Ammon's horn (tissue), 1 donor: ENCODE results near the gene TUBB3.
A peak's percentile ranks its signal among the peaks of the same experiment; 100 is the strongest.
"Not testable (repeated sequence)": the region's sequence is repeated elsewhere in the genome, so short reads cannot be mapped to it uniquely, and the experiment has no call there.

Source experiments
- DNase-seq: peaks from one replicate; pipeline ENCODE4 v3.0.0-alpha.2; 2016; ENCODE audit warnings: low spot score

TUBB3 gene

DNA sequence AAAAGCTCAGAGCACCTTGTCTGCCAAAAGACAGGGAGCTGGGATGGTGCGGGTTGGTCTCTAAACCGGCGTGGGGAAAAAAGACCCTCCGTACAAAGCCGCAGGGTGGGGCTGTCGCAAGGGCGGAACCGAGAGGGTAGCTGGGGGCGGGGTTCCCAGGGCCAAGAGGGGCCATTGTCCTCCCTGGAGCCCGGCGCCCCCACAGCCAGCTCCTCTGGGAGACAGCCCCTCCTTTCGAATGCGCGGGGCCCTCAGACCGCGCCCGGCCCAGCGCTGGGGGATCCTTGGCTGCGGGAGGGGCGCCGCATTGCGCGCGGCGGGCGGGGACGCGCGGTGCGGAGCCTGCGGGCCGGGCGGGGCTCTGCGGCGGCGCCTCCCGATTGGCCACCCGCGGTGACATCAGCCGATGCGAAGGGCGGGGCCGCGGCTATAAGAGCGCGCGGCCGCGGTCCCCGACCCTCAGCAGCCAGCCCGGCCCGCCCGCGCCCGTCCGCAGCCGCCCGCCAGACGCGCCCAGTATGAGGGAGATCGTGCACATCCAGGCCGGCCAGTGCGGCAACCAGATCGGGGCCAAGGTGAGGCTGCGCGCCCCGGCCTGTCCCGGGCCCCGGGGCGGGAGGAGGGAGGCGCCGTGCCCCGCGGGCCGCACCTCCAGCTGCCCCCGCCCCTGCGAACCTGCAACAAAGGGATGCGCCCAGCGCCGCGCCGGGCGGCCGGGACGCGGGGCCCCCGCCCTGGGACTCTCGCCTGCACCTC, at the start of gene TUBB3:
TSS of gene TUBB3 (plus strand) at position 459 of the 756 bp plus-strand sequence. CDS start at position 519, 60 bp downstream.
- DNase-seq: peak; percentile 83

DNA sequence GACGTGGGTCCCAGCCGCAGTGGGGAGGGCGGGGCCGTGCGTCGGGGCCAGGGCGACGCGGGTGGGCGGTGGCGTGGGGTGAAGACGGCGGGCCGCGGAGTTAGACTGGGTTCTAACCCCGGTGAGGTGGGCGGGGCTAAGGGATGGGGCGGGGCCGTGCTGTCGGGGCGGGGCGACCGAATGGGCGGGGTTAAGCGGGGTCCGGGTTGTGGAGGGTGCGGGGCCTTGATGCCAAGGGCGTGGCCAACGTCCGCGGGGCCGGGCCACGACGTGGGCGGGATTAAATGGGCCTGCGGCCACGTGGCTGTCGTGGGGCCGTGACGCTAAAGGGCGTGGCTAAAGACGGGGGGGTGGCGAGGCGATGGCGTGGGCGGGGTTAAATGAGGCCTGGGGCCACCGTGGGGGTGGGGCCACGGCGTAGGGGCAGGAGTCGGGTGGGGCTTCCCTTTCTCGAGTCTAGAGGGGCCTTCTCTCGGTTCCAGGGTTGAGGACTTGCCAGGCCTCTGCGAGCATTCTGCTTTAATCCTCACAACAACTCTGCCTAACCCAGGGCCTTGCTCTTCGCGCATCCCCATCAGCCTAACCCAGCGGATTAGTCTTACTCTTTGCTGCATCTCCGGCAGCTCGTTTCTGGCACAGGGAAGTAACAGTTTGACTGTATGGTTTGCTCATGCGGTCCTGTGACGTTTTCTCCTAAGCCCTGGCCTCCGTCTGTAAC, 49.0 kb upstream of the TUBB3 start:
- peak; percentile 97 for DNase-seq

DNA sequence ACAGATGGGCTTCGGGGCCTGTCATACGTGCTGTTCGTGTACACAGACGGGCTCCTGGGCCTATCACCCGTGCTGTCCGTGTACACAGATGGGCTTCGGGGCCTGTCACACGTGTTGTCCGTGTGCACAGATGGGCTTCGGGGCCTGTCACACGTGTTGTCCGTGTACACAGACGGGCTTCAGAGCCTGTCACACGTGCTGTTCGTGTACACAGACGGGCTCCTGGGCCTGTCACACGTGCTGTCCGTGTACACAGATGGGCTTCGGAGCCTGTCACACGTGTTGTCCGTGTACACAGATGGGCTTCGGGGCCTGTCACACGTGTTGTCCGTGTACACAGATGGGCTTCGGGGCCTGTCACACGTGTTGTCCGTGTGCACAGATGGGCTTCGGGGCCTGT, 44.0 kb upstream of the TUBB3 start:
- not testable (repeated sequence) for DNase-seq

DNA sequence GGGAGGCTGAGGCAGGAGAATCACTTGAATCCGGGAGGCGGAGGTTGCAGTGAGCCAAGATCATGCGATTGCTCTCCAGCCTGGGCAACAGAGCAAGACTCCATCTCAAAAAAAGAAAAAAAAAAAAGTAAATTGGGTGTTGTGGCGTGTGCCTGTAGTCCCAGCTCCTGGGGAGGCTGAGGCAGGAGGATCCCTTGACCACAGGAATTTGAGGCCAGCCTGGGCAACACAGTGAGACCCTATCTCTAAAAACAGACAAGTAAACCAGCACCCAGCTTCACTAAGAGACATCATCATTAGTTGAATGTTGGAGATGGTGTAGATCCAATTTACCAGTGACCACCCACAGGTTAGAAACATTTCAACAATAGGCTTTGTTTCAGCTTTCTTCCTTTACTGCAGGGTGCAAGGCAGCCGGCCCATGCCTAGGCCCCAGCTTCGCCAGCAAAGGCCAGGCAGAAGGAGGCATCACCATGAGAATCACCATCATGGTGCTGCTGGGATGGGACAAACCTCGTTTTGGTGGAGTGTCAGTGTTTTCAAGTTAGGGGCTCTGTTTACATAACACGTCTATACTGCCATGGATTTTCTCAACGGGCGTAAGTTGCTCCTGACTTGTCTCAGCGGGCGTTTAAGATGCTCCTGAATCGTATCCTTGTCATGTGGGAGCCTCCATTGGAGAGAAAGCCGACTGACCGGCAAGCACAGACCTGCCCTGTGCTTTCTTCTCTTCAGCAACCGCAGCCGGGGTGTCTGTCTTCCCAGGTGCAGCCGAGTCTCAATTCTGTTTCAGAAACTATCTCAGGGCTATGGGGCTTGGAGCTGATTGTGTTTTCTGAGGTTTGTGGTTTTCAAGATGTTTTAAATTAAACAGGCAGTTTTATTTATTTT, 42.4 kb upstream of the TUBB3 start:
- no peak for DNase-seq

DNA sequence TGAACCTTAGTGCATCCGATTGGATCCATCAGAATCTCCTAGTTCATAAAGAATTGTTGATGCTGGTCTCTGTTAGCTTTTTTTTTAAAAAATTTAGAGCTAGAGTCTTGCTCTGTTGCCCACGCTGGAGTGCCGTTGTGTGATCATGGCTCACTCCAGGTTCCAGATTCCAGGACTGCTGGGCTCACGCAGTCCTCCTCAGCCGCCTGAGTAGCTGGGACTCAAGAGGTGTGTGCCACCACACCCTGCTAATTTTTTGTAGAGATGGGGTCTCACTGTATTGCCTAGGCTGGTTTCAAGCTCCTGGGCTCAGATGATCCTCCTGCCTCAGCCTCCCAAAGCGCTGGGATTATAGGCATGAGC, 41.8 kb upstream of the TUBB3 start:
- DNase-seq: no peak

DNA sequence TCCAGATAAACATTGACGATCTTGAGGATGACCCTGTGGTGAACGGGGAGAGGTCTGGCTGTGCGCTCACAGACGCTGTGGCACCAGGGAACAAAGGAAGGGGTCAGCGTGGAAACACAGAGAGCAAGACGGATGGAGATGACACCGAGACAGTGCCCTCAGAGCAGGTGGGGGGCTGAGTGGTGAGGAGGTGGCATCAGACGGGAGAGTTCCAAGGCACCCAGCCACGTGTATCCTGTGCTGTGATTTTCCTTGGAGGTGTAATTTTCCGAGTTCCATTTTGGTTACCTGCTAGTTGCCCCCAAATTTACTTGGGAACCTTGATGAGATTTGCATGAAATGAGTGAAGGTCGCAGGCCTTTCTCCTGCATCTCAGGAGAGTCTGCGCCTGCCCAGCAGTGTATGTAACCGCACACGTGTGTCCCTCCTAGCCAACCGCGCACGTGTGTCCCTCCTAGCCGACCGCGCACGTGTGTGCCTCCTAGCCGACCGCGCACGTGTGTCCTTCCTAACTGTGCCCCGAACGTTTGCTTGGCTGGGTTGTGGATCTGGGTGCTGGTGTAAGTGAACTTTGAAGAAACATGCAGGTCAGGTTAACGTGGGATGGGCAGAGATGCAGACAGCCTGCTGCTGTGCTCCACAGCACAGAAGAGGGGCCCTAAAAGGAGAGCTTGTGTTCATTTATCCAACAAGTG, 39.6 kb upstream of the TUBB3 start:
- no peak for DNase-seq

DNA sequence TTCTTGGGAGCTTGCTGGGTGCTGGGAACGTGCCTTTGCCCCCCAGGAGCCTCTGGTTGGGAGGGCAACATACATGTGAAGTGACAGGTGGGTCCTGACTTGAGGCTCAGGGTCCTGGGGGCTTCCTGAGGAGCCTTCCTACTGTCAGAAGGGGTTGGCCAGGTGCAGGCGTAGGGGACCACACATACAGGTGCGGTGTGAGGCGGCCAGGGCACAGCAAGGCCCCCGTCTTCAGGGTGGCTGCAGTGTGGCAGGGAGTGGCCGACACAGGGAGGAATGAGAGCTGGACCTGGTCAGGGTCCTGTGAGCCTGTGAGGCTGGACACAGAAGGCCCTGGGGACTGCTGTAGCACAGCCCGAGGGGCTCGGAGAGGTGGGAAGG, 39.1 kb upstream of the TUBB3 start:
- no peak for DNase-seq

DNA sequence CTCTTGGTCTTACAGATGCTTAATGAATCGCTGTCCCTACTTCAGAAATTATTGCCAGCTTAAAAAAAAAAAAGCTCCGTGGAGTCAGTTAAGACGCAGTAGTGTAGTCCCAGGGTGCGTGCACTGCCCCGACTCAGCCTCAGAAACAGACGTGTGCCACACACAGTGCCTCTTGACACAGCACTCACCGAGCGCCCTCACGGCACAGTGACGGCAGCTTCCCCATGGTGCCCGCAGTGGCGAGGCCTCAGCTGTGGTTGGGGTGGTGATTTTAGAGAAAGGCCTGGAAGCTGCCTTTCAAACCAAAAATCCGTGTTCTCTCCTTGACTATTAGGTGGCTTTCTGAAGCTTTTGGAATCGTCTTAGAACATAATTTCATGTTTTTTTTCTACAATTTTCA, 35.9 kb upstream of the TUBB3 start:
- DNase-seq: no peak

DNA sequence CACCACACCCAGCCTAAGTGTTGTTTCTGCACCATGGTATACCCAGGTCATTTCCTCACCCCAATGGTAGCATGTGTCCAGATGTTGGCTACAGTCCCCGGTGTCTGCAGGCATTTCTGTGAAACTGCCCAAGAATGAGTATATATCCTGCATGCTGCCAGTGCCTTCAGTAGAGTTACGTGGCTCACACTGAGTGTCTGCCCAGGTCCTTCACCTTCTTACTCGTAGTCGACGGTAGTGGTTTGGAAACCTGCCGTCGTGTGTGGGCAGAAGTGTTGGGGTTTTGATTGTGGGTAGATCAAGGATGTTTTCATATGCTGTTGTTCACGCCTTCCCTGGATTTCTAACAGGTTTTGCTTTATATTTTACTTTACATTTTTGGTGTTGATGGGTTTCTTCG, 32.9 kb upstream of the TUBB3 start:
- no peak for DNase-seq

DNA sequence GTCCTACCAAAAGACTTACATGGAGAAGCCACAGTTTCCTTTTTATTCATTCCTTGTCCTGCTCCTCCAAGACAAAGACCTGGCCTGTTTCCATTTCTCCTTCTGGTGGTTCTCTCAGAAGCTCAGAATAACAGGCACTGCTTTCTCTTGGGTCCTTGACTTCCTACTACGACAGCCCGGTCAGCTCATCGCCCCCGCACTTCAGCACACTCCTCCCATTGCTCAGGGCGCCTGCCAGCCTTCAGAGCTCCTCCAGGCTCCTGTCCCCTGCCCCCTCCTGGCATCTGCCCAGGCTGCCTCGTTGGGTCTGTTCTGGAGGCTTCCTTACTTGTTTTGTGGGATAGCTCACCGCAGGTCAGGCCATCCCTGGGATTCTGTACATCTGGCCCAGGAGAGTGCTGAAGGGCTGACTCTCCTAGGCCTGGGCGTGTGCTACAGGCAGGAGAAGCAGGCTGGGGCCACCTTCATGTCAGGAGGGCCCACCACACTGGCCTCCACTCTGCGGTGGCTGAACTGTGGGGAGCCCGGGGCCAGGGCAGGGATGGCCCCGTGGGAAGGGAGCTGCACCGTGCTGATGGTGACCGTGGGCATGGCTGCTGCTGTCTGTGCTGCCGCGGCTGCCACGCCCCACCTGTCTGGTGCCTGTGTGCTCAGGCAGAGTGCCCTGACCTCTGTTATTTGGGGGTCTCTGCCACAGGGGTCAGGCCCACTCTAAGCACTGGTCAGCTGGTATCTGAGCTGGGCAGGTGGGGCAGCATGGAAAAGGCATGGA, 32.1 kb upstream of the TUBB3 start:
- no peak for DNase-seq

DNA sequence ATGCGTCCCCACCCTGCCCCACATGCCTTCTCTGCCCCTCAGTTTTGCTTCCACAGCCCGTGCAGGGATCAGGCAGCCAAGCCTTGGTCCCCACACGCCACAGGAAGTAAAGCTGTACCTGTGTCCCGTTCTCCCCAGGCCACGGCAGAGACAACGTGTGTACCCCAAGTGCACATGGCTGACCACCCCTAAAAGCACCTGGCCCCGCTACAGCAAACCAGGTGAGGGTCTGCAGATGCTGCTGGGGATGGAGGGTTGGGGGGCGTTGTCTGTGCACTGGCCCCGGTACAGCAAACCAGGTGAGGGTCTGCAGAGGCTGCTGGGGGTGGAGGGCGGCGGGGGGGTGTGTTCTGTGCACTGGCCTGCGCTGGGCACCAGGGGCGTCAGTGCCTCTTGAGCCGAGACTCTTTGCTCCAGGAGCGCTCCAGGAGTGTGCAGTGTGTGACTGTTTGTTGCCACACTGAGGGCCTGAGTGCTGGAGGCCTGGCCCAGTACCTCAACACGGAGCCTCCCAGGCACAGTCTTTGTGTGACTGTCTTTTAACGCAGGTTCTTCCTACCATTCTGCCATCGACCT, 31.0 kb upstream of the TUBB3 start:
- DNase-seq: no peak

DNA sequence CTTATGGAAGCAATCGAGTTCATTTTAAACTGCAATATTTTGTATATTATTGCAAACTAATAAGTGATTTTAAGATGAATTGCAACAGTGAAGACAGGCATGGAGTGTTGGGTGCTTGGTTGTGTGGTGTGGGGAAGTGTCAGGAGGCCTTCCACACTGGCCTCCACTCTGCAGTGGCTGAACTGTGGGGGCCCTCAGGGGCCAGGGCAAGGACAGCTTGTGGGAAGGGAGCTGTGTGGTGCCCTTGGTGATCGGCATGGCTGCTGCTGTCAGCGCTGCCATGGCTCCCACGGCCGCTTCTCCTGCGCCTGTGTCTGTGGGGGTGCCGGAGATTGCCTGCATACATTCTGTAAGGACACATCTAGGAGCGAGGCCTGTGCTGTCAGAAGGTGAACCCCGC, 30.5 kb upstream of the TUBB3 start:
- no peak for DNase-seq

DNA sequence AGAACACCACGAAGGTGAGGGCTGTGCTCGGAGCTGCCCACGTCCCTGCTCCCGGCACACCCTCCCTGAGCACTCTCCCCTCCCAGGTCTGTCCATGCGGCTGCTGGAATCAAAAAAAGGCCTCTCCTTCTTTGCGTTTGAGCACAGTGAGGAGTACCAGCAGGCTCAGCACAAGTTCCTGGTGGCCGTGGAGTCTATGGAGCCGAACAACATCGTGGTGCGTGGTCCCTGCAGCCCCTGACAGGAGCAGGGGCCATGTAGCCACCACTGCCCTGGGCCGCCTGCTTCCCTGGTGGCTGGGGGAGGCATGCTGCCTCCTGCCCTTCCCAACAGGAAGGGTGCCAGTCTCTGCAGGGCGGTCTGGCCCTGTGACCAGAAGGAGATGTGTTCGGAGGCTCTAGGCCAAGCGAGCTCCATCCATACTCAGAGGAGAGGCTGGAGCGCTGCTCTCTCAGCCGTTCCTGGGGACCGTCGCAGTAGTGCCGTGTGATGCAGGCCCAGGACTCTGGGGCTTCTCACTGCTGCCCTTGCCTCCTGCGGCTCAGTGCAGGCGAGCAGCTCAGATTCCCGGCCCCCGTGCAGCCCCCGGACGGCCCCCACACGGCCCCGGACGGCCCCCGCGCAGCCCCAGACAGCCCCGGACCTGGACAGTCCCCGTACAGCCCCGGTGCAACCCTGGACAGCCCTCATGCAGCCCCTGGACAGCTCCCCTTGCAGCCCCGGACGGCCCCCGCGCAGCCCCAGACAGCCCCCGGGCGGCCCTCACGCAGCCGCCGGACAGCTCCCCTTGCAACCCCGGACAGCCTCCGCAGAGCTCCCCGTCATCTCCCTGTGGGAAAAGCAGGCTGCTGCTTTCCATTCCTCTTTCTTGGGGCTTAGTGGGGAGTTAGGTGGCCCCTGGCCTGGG, 29.2 kb upstream of the TUBB3 start:
- DNase-seq: no peak

DNA sequence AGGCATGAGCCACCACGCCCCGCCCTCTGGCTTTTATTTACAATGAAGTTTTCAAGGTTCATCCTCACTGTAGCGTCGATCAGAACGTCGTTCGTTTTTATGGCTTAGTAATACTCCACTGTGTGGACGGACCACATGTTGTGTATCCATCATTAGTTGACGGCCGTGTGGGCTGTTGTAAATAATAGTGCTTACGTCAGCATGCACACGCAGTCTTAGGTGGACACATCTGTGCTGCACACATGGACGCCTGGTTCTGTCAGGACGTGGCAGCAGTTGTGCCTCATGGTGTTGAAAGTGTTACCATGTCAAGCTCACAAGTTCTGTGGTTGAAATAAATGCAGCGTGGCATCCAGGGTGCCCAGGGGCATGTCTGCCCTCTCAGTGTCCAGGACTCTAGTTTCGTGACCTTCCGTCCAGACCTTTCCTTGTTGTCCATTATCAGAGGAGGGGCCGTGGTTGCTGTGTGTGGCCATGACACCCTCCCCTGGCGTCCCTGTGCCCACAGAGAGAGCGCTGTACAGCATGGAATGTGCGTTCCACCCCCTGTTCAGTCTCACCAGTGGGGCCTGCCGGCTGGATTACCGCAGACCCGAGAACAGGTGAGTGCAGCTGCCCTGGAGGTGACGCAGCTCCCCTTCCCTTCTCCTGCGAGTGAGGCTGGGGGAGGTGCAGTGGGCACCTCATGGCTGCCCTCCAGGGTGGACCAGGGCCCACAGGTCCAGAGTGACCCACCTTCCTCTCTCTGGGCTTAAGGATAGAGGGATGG, 27.5 kb upstream of the TUBB3 start:
- DNase-seq: no peak

DNA sequence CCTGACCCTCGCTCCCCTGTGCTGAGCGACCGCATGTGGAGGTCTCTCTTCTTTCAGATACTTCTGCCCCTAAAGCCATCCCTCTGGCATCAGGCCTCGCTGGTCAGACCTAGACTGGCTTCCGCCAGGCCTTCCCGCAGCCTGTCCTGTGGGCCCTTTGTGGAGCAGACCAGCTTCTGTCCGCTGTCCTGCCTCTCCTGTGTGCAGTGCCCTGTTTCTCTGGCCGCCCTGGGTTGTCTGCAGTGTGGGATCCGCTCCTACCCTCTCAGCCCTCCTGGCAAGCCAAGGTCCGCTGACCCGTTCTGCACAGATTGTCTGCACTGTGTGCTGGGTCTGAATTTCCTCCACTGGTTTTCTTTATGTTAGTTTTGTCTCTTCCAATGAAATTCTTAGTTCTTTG, 25.9 kb upstream of the TUBB3 start:
- no peak for DNase-seq

DNA sequence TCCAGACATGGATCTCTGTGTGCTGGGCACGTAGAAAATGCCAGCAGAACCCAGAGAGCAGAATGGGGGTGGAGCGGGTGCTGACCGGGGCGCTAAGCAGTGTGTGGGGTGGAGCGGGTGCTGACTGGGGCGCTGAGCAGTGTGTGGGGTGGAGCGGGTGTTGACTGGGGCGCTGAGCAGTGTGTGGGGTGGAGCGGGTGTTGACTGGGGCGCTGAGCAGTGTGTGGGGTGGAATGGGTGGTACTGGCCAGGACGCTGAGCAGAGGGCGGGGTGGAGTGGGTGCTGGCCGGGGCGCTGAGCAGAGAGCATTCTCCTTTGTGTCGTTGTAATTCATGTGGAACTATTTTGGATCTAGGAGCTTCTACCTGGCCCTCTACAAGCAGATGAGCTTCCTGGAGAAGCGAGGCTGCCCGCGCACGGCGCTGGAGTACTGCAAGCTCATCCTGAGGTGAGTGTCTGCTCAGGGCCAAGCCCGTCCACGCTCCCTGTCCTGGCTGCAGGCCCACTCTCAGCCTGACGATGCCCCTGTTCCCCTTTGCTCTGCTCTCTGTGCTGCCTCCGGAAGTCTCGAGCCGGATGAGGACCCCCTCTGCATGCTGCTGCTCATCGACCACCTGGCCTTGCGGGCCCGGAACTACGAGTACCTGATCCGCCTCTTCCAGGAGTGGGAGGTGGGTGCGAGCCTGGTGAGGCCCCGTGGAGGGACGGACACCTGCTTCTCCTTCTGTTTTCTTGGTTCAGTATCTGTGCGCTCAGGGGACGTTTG, 24.8 kb upstream of the TUBB3 start:
- DNase-seq: no peak

DNA sequence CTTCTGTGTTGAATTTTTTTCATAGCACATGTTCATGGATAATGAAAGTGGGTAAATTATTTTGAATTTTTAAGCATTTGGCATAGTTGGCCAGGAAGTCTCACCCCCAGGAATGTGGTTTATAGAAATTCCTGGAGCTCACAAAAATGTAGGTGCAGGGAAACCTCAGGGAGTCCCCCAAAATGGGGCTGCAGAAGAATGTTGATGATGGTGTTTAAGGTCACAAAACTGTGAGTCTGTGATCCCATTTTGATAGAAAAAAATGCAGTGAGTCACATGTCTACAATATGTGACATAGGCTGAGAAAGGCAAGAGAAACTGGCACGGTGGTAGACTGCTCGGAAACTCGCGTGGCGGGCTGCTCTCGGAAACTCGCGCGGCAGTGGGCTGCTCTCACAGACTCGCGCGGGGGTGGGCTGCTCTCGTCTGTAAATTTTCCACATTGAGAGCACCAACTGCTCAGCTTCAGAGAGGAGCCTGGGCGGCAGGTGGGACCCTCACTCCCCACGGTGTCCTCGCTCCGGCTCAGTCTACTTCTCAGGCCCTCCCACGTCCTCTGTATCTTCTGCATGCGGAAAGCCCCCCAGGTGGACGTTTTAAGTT, 23.2 kb upstream of the TUBB3 start:
- DNase-seq: no peak

DNA sequence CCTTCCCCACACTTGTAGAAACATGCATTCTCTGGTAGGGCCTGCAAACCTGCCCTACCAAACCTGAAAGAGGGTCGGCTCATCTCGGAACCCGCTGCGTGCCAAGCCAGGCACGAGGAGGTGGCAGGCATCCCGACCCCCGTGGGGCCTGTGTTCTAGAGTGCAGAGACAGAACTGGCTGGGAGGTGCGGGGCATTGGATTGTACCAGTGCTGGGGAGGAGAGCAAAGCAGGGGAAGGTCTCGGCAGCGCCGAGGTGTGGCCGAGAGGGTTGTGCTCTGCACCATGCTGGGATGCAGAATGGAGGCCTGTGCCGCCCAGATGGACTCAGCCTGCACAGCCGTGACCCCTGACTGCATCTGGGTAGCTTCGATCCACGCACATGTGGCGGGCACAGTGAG, 22.3 kb upstream of the TUBB3 start:
- DNase-seq: no peak
